ENCODE results near the gene IGSF1. TPM values are rescaled to one million over a fixed set of nuclear protein-coding genes. Genes with fewer than 3 reads are reported as not detected.

The IGSF1 gene
- total and polyA plus RNA-seq, 2 of the 4 experiments (the other 2 are of a cell fraction): not detected

- no peak overlapping the region for H2BK20ac ChIP-seq (ENCODE audit: low read depth, low read length)
- H3K79me1 ChIP-seq (ENCODE audit: low read depth in 1 of 2, low read length in 2 of 2): no peaks in the 10 kb centered on the region
- 0% methylated on average over 1 of the region's 6 CpGs; no CpG with 5 or more reads in 1 of the 2 experiments for WGBS, 2 experiments (ENCODE audit: extremely low coverage in 2 of 2, insufficient read length in 1 of 2)
- H3K4me1 ChIP-seq (ENCODE audit: control insufficient read depth, insufficient read depth, low read length): no peaks in the 10 kb centered on the region
- TF ChIP-seq CHD1 (IDR thresholded peaks at IDR 0.05; ENCODE audit: low read depth, low read length) (no peak), ELK1 (IDR thresholded peaks at IDR 0.05; ENCODE audit: borderline replicate concordance, low read depth, low read length) (no peak), USF2 (IDR thresholded peaks at IDR 0.05; ENCODE audit: low read depth, low read length) (no peak), CEBPB (IDR thresholded peaks at IDR 0.05; ENCODE audit: low read depth, low read length) (no peak), MAFK (IDR thresholded peaks at IDR 0.05; ENCODE audit: low read depth, low read length) (no peak), NFE2L2 (IDR thresholded peaks at IDR 0.05; ENCODE audit: low read depth, low read length) (no peak), RFX5 (IDR thresholded peaks at IDR 0.05; ENCODE audit: low read depth, low read length) (no peak), FOS (IDR thresholded peaks at IDR 0.05; ENCODE audit: low read depth, low read length) (no peak)
- H3K9me3 ChIP-seq (ENCODE audit: control insufficient read depth, insufficient read depth, low read length): no peaks in the 10 kb centered on the region; the same call in 1 of the 2 replicates
- H4K20me1 ChIP-seq (ENCODE audit: insufficient read depth, low read length): no peaks in the 10 kb centered on the region
- H2AK9ac ChIP-seq (replicated peaks; ENCODE audit: low read depth, low read length, poor library complexity): no peak overlapping the region
- no peak for DNase-seq
- H3K27me3 ChIP-seq (ENCODE audit: control insufficient read depth, insufficient read depth, low read length): no peaks in the 10 kb centered on the region
- H3K27ac ChIP-seq (ENCODE audit: insufficient read depth, low read length): no peak overlapping the region
- no peak overlapping the region for H3K4ac ChIP-seq (ENCODE audit: low read depth, low read length)
- no peak overlapping the region for H3K23ac ChIP-seq (ENCODE audit: low read depth, low read length)
- POLR2A ChIA-PET (ENCODE audit: unreplicated experiment): no interaction called here
- H2BK15ac ChIP-seq (ENCODE audit: low read depth, low read length): no peak overlapping the region
- no peaks in the 10 kb centered on the region for H3K36me3 ChIP-seq (ENCODE audit: control insufficient read depth, insufficient read depth, low read length)
- H4K91ac ChIP-seq (ENCODE audit: insufficient read depth, low read depth, low read length): no peak overlapping the region
- H3K14ac ChIP-seq (replicated peaks; ENCODE audit: low read depth, low read length): no peak overlapping the region
- no peak overlapping the region for H3K4me3 ChIP-seq (ENCODE audit: insufficient read depth, low read depth, low read length)
- H3K56ac ChIP-seq (ENCODE audit: extremely low read depth, insufficient read depth, low read length): no peak overlapping the region
- H4K5ac ChIP-seq (ENCODE audit: low read depth, low read length): no peak overlapping the region
- no peak overlapping the region for H2AFZ ChIP-seq (replicated peaks; ENCODE audit: low read length, poor library complexity)
- in situ Hi-C loops (cut with MboI; ENCODE audit: low sequenced_read_pairs): no loop called here
- no peak overlapping the region for H2AK5ac ChIP-seq (ENCODE audit: low read depth, low read length)
- no peak overlapping the region for H3K9ac ChIP-seq (ENCODE audit: low read depth, low read length)
- H4K8ac ChIP-seq (ENCODE audit: low read depth in 2 of 2, low read length in 2 of 2): no peak overlapping the region
- H2BK120ac ChIP-seq (ENCODE audit: low read depth, low read length): no peak overlapping the region
- no peak overlapping the region for H2BK5ac ChIP-seq (ENCODE audit: low read depth, low read length, poor library complexity, severe bottlenecking)
- ATAC-seq (ENCODE audit: low read depth): no peak
- BruUV-seq (replicated peaks): no TSS peak
- no peak overlapping the region for H3K4me2 ChIP-seq (ENCODE audit: low read depth, low read length)
- CTCF ChIA-PET: no interaction called here
- dilution Hi-C loops (cut with HindIII; ENCODE audit: low sequenced_read_pairs, unreplicated experiment): no loop called here
- H3K9me1 ChIP-seq (ENCODE audit: insufficient read depth, low read length): no peaks in the 10 kb centered on the region
- no peak overlapping the region for H3K18ac ChIP-seq (ENCODE audit: low read depth, low read length)
- intact Hi-C loops (cut with micrococcal nuclease): no loop called here
These were observed 42.0 kb upstream of the IGSF1 start for GRCh38 chrX:131331152-131331551.

All from IMR-90 (cell line).